ENCODE data around the gene PALMD. TPM values are rescaled to one million over a fixed set of nuclear protein-coding genes. Genes with fewer than 3 reads are reported as not detected.

PALMD gene
- total and polyA plus RNA-seq, 2 of the 8 experiments (the other 6 are each of a cell fraction or from before 2014, with no cell fraction given): not detected

GRCh38 chr1:99621340-99621901 is 24.5 kb upstream of the PALMD start (continued):
- TF ChIP-seq CTBP2 (IDR thresholded peaks at IDR 0.05; ENCODE audit: borderline replicate concordance, insufficient read depth, insufficient read length, low read length): no peak
- TF ChIP-seq CHD1 (IDR thresholded peaks at IDR 0.05; ENCODE audit: low read depth, low read length): no peak
- no peak for TF ChIP-seq GABPA (IDR thresholded peaks at IDR 0.05; ENCODE audit: borderline replicate concordance, insufficient read depth, low read length)
- TF ChIP-seq TCF12 (IDR thresholded peaks at IDR 0.05; ENCODE audit: low read depth, low read length): no peak
- no peak for TF ChIP-seq SIN3A (conservative IDR thresholded peaks at IDR 0.05 in 1 of 2, IDR thresholded peaks at IDR 0.05 in 1 of 2; ENCODE audit: low read depth in 1 of 2, low read length in 2 of 2)
